ENCODE measurements around the gene ADD3. TPM values are rescaled to one million over a fixed set of nuclear protein-coding genes. Genes with fewer than 3 reads are reported as not detected.
"Not testable (repeated sequence)": the region's sequence is repeated elsewhere in the genome, so short reads cannot be mapped to it uniquely, and the experiment has no call there.

The ADD3 gene
- total RNA-seq, 2 donors from 2014 or later, result 158 to 377 TPM

DNA sequence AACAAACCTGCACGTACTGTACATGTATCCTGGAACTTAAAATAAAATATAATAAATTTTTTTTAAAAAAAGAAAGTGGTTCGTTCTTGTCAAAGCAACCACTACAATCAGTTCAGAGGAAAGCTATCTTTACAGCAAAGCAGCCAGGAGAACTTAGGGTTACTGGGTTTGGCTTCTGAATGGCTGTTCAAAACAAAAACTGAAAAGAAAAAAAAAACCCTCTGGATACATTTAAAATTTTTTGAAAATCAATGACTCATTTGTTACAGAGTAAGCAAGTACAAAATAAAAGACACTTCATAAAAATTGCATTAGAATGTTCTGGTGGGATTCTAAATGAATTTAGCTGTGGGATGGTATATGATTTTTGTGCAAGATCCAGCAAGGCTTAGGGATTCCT is 28.6 kb upstream of the ADD3 start:
- peaks cover 0 to 5% of the 10 kb centered on the region in 2 donors for H3K4me1 ChIP-seq
- TF ChIP-seq, protein P1, sequence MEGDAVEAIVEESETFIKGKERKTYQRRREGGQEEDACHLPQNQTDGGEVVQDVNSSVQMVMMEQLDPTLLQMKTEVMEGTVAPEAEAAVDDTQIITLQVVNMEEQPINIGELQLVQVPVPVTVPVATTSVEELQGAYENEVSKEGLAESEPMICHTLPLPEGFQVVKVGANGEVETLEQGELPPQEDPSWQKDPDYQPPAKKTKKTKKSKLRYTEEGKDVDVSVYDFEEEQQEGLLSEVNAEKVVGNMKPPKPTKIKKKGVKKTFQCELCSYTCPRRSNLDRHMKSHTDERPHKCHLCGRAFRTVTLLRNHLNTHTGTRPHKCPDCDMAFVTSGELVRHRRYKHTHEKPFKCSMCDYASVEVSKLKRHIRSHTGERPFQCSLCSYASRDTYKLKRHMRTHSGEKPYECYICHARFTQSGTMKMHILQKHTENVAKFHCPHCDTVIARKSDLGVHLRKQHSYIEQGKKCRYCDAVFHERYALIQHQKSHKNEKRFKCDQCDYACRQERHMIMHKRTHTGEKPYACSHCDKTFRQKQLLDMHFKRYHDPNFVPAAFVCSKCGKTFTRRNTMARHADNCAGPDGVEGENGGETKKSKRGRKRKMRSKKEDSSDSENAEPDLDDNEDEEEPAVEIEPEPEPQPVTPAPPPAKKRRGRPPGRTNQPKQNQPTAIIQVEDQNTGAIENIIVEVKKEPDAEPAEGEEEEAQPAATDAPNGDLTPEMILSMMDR (IDR thresholded peaks at IDR 0.05), result no peak
- no peak overlapping the region for H3K4me3 ChIP-seq
- H3K27me3 ChIP-seq, result no peaks in the 10 kb centered on the region
- no peaks in the 10 kb centered on the region for H3K9me3 ChIP-seq
- no peak for DNase-seq (ENCODE audit: low spot score)
- peak overlapping the region in 1 of 2 donors; percentile 27 for H3K27ac ChIP-seq
- H3K36me3 ChIP-seq, result no peaks in the 10 kb centered on the region

DNA sequence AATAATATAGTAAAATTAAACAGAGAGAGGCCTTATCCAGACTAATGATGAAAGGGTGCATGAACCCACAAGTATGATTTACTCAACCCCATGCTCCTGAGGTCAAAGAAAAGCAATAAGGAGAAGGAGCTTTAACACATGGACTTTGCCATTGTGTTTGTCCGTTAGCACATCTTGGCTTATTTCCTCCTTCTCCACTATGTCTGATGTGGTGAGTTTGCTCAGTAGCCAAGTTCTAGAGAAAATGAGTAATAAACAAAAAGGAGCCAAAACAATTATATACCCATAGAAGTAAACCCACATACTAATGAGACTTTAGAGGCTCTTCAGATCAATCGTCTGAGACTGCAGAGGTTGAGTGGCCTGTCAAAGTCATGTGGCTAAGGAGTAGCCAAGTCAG is 26.1 kb upstream of the ADD3 start:
- H3K4me1 ChIP-seq, result peaks cover 0 to 5% of the 10 kb centered on the region in 2 donors
- TF ChIP-seq, protein P1 (IDR thresholded peaks at IDR 0.05), result no peak

DNA sequence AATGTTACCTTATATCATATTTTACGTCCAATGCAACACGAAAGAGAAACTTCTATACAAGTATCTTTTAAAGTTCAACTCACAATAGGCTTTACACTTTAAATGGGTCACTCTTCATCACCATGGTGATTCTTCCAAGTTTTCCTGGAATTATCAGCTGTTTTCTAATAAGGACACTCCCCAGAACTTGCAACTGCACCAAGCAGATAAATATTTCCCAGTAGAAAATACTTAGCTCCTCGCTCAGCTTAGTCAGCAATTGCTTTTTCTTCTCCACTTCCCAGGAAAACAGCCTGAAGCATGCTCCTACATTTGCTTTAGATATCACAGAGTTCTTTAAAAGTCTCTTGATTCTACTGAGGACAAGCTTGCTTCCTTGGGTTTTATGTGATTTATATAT is 25.7 kb upstream of the ADD3 start:
- Histone ChIP-seq H3K4me3 (no peak overlapping the region), H3K36me3 (no peaks in the 10 kb centered on the region), H3K4me1 (peaks cover 0 to 5% of the 10 kb centered on the region in 2 donors), H3K27me3 (no peaks in the 10 kb centered on the region), H3K27ac (peak overlapping the region; percentile 43 to 54), H3K9me3 (no peaks in the 10 kb centered on the region)
- DNase-seq (ENCODE audit: low spot score), result no peak
- TF ChIP-seq, protein P1 (IDR thresholded peaks at IDR 0.05), result no peak

More for the DNA sequence above, 26.1 kb upstream of the ADD3 start:
- no peak for DNase-seq (ENCODE audit: low spot score)
- H3K9me3 ChIP-seq, result no peaks in the 10 kb centered on the region
- no peaks in the 10 kb centered on the region for H3K27me3 ChIP-seq
- no peaks in the 10 kb centered on the region for H3K36me3 ChIP-seq
- peak overlapping the region; percentile 43 to 54 for H3K27ac ChIP-seq
- no peak overlapping the region for H3K4me3 ChIP-seq

DNA sequence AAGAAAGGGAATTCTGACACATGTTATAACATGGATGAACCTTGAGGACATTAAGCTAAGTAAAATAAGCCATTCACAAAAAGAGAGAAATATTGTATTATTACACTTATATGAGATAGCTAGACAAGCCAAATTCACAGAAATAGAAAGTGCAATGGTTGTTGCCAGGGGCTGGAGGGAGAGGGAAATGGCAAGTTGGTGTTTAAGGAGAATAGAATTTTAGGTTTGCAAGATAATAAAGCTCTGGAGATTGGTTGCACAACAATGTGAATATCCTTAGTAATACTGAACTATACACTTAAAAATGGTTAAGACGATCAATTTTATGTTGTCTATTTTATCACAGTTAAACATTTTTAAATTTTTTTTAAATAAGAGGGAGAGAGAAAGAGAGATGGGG is 25.0 kb upstream of the ADD3 start:
- Histone ChIP-seq H3K4me1 (peaks cover 0 to 5% of the 10 kb centered on the region in 2 donors), H3K4me3 (no peak overlapping the region), H3K27me3 (no peaks in the 10 kb centered on the region), H3K9me3 (no peaks in the 10 kb centered on the region), H3K36me3 (no peaks in the 10 kb centered on the region), H3K27ac (no peak overlapping the region)
- no peak for DNase-seq (ENCODE audit: low spot score)
- TF ChIP-seq, protein P1 (IDR thresholded peaks at IDR 0.05), result no peak

DNA sequence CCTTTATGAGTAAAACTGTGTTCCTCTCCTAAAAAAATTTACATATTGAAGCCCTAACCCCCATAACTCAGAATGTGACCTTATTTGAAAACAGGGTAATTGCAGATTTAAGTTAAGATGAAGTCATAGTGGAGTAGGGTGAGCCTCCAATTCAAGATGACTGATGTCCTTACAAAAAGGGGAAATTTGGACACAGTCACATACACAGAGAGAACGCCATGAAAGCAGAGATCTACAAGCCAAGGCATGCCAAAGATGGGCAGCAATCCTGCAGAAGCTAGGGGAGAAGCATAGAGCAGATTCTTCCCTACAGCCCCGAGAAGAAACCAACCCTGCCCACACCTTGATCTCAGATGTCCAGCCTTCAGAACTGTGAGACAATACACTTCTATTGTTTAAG is 23.8 kb upstream of the ADD3 start:
- Histone ChIP-seq H3K4me3 (no peak overlapping the region), H3K27ac (no peak overlapping the region), H3K4me1 (peaks cover 0 to 5% of the 10 kb centered on the region in 2 donors), H3K36me3 (no peaks in the 10 kb centered on the region), H3K9me3 (no peaks in the 10 kb centered on the region), H3K27me3 (no peaks in the 10 kb centered on the region)
- no peak for DNase-seq (ENCODE audit: low spot score)
- TF ChIP-seq, protein P1 (IDR thresholded peaks at IDR 0.05), result no peak

DNA sequence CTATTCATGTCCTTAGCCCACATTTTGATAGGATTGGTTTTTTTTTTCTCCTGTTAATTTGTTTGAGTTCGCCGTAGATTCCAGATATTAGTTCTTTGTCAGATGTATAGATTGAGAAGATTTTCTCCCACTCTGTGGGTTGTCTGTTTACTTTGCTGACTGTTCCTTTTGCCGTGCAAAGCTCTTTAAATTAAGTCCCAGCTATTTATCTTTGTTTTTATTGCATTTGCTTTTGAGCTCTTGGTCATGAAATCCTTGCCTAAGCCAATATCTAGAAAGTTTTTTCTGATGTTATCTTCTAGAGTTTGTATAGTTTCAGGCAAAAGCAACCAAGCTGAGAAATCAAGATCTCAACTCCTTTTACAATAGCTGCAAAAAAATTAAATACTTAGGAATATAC is 22.0 kb upstream of the ADD3 start:
- H3K4me1 ChIP-seq; H3K27me3 ChIP-seq; H3K27ac ChIP-seq; H3K36me3 ChIP-seq; H3K9me3 ChIP-seq; H3K4me3 ChIP-seq; DNase-seq (ENCODE audit: low spot score): not testable (repeated sequence)

All from right atrium auricular region (tissue), 2 donors.